CD14-positive monocyte (primary cell): ENCODE results near the gene STYX. TPM values are rescaled to one million over a fixed set of nuclear protein-coding genes. Genes with fewer than 3 reads are reported as not detected.

ENCODE experiments used
- DNase-seq, 3 donors: peaks; one replicate each; pipeline ENCODE4 v3.0.0-alpha.2; 2011 to 2022
- H2AFZ ChIP-seq: 2 replicates; pipeline ENCODE4 v1.6.0; 2012; ENCODE audit warnings: mild to moderate bottlenecking, low read depth, low read length, inconsistent platforms; ENCODE audit not compliant: insufficient read depth, poor library complexity, severe bottlenecking
- H3K27ac ChIP-seq, 2 donors: 1 replicate in 1 of 2; 2 replicates in 1 of 2; pipeline ENCODE4 v1.5.1; 2012 to 2013; ENCODE audit warnings: low read length in 2 of 2, control low read depth in 1 of 2, inconsistent platforms in 1 of 2, low read depth in 1 of 2, mild to moderate bottlenecking in 1 of 2
- H3K27me3 ChIP-seq, 2 donors: one replicate each; pipeline versions ENCODE4 v1.6.0 to v1.6.1; 2011 to 2013; ENCODE audit warnings: low read length in 2 of 2; ENCODE audit not compliant: control insufficient read depth in 2 of 2, insufficient read depth in 2 of 2
- H3K36me3 ChIP-seq, 2 donors: replicated peaks in 1 of 2; 1 replicate in 1 of 2; 2 replicates in 1 of 2; pipeline versions ENCODE4 v1.5.1 to v1.6.1; 2012 to 2013; ENCODE audit warnings: low read length in 2 of 2, control low read depth in 1 of 2, inconsistent platforms in 1 of 2, mild to moderate bottlenecking in 1 of 2; ENCODE audit not compliant: insufficient read depth in 2 of 2, control insufficient read depth in 1 of 2
- H3K4me1 ChIP-seq, 2 donors: 1 replicate in 1 of 2; 2 replicates in 1 of 2; pipeline versions ENCODE4 v1.5.1 to v1.6.1; 2012 to 2013; ENCODE audit warnings: low read length in 2 of 2, control low read depth in 1 of 2, inconsistent platforms in 1 of 2, mild to moderate bottlenecking in 1 of 2, moderate library complexity in 1 of 2; ENCODE audit not compliant: insufficient read depth in 2 of 2, control insufficient read depth in 1 of 2
- H3K4me2 ChIP-seq: replicated peaks from 2 replicates; pipeline ENCODE3; 2012; ENCODE audit warnings: low read length, moderate library complexity, mild to moderate bottlenecking; ENCODE audit not compliant: poor library complexity, severe bottlenecking; ENCODE audit errors: extremely low read depth
- H3K4me3 ChIP-seq, 3 experiments: fragments of 200-600 bp in 1 of 3; sonication (generic) in 1 of 3; replicated peaks in 1 of 3; 1 replicate in 2 of 3; 2 replicates in 1 of 3; pipeline ENCODE4 v1.5.1; 2011 to 2013; ENCODE audit warnings: low read length in 3 of 3, mild to moderate bottlenecking in 3 of 3, control low read depth in 2 of 3, low read depth in 2 of 3, inconsistent platforms in 1 of 3, moderate library complexity in 1 of 3
- H3K79me2 ChIP-seq: 2 replicates; pipeline ENCODE4 v1.6.0; 2012; ENCODE audit warnings: mild to moderate bottlenecking, control low read depth, inconsistent platforms, low read length, moderate library complexity; ENCODE audit not compliant: insufficient read depth
- H3K9ac ChIP-seq: 2 replicates; pipeline ENCODE4 v1.6.0; 2017; ENCODE audit warnings: low read length, mild to moderate bottlenecking; ENCODE audit not compliant: insufficient read depth, poor library complexity, severe bottlenecking
- H3K9me3 ChIP-seq, 2 donors: replicated peaks in 1 of 2; 1 replicate in 1 of 2; 2 replicates in 1 of 2; pipeline versions ENCODE4 v1.5.1 to v1.6.1; 2012 to 2013; ENCODE audit warnings: low read length in 2 of 2, control low read depth in 1 of 2; ENCODE audit not compliant: control insufficient read depth in 1 of 2, insufficient read depth in 1 of 2
- H4K20me1 ChIP-seq: 2 replicates; pipeline ENCODE4 v1.6.0; 2012; ENCODE audit warnings: mild to moderate bottlenecking, low read length, control low read depth, moderate library complexity; ENCODE audit not compliant: insufficient read depth
- H3K27ac Mint-ChIP-seq, 7 donors: one replicate each; pipeline ENCODE4 v1.8.0; 2020; ENCODE audit warnings: mild to moderate bottlenecking in 7 of 7, mixed read lengths in 7 of 7, moderate library complexity in 6 of 7, inconsistent platforms in 2 of 7
- H3K27me3 Mint-ChIP-seq, 3 donors: one replicate each; pipeline ENCODE4 v1.8.0; 2021 to 2022; ENCODE audit warnings: low read depth in 3 of 3, mild to moderate bottlenecking in 3 of 3, mixed read lengths in 3 of 3, moderate library complexity in 3 of 3, inconsistent platforms in 1 of 3
- H3K36me3 Mint-ChIP-seq, 2 donors: one replicate each; pipeline ENCODE4 v1.8.0; 2020; ENCODE audit warnings: mixed read lengths in 2 of 2, inconsistent platforms in 1 of 2, mild to moderate bottlenecking in 1 of 2
- H3K4me1 Mint-ChIP-seq: one replicate; pipeline ENCODE4 v1.8.0; 2020; ENCODE audit warnings: mild to moderate bottlenecking, mixed read lengths
- H3K4me3 Mint-ChIP-seq, 2 donors: one replicate each; pipeline ENCODE4 v1.8.0; 2020; ENCODE audit warnings: mild to moderate bottlenecking in 2 of 2, mixed read lengths in 2 of 2, moderate library complexity in 1 of 2
- H3K9me3 Mint-ChIP-seq, 7 donors: one replicate each; pipeline ENCODE4 v1.8.0; 2020 to 2022; ENCODE audit warnings: mixed read lengths in 7 of 7, mild to moderate bottlenecking in 6 of 7, moderate library complexity in 6 of 7, inconsistent platforms in 2 of 7
- CTCF ChIP-seq: fragments of 200-600 bp; IDR thresholded peaks from one replicate; pipeline ENCODE4 v1.8.0; 2022; ENCODE audit warnings: antibody characterized with exemption, mild to moderate bottlenecking
- WGBS: methylation state at CpG from one replicate; pipeline ENCODE4 v1.1.5; 2013; ENCODE audit warnings: missing lambda C conversion rate; ENCODE audit not compliant: insufficient coverage; 5-methylcytosine and 5-hydroxymethylcytosine counted together
- intact Hi-C, 2 donors: fragments of 100-400 bp; cut with micrococcal nuclease; formaldehyde crosslinking; loops; one replicate each; pipeline versions ENCODE4 v1.15.0 to v1.15.1; 2023
- polyA plus RNA-seq, 3 donors: library from polyadenylated mRNA; depleted of rRNA in 1 of 3; unstranded in 2 of 3; stranded (reverse) in 1 of 3; fragments of 300-500 nt in 2 of 3; fragments of >200 nt in 1 of 3; fragmentation: Illumina TruSeq in 2 of 3; gene quantifications; 1 replicate in 2 of 3; 2 replicates in 1 of 3; pipeline ENCODE4 v1.2.3, GENCODE V29; 2012 to 2021

STYX gene
- polyA plus RNA-seq, 3 donors: 7.3 to 16.7 (median 12.0) TPM

- no peaks in the 10 kb centered on the region for H3K27me3 Mint-ChIP-seq
- no peak for TF ChIP-seq CTCF
- H3K4me3 Mint-ChIP-seq: peak overlapping the region in 1 of 2 donors; percentile 2
- Histone ChIP-seq H3K9ac (no peak overlapping the region), H3K27me3 (no peaks in the 10 kb centered on the region), H2AFZ (no peak overlapping the region), H4K20me1 (peaks cover 57% of the 10 kb centered on the region), H3K9me3 (no peaks in the 10 kb centered on the region), H3K4me3 (peak overlapping the region in 1 of 3 experiments; percentile 9), H3K4me1 (peaks cover 39 to 45% of the 10 kb centered on the region in 2 donors), H3K4me2 (peak overlapping the region; percentile 2), H3K79me2 (peaks cover 80% of the 10 kb centered on the region), H3K36me3 (no peaks in the 10 kb centered on the region), H3K27ac (peak overlapping the region in 1 of 2 donors; percentile 12)
- peak overlapping the region in 5 of 7 donors; percentile 7 to 78 (median 41) for H3K27ac Mint-ChIP-seq
- WGBS: no CpG with 5 or more reads among the region's 5 CpGs
- intact Hi-C loops: loop anchor here in 1 of 2 donors (10.0 kb wide), 1 partner anchor 378 kb away; the partner anchor contains the start of gene PTGER2
- H3K36me3 Mint-ChIP-seq: peaks cover 3 to 6% of the 10 kb centered on the region in 2 donors
- DNase-seq: peak; percentile 47 to 53 (median 52)
- H3K9me3 Mint-ChIP-seq: no peaks in the 10 kb centered on the region
- H3K4me1 Mint-ChIP-seq: peaks cover 49% of the 10 kb centered on the region
These were observed 37.6 kb upstream of the STYX start for GRCh38 chr14:52692248-52692962.

GRCh38 chr14:52693036-52693435 lies 36.9 kb upstream of the STYX start:
- peak overlapping the region in 5 of 7 donors; percentile 16 to 40 (median 33) for H3K27ac Mint-ChIP-seq
- H3K4me3 ChIP-seq: no peak overlapping the region
- 62% methylated on average over 3 of the region's 3 CpGs for whole genome bisulfite sequencing
- no peak overlapping the region for H3K4me2 ChIP-seq
- H3K4me1 ChIP-seq: peaks cover 44 to 51% of the 10 kb centered on the region in 2 donors
- H4K20me1 ChIP-seq: peaks cover 51% of the 10 kb centered on the region
- no peaks in the 10 kb centered on the region for H3K9me3 Mint-ChIP-seq
- H3K4me3 Mint-ChIP-seq: no peak overlapping the region
- H3K79me2 ChIP-seq: peaks cover 74% of the 10 kb centered on the region
- peaks cover 3% of the 10 kb centered on the region in 2 donors for H3K36me3 Mint-ChIP-seq
- H3K27me3 ChIP-seq: no peaks in the 10 kb centered on the region
- H3K27ac ChIP-seq: no peak overlapping the region
- DNase-seq: no peak
- H2AFZ ChIP-seq: no peak overlapping the region
- intact Hi-C loops: loop anchor here in 1 of 2 donors (10.0 kb wide), 1 partner anchor 378 kb away; the partner anchor contains the start of gene PTGER2
- no peaks in the 10 kb centered on the region for H3K27me3 Mint-ChIP-seq
- no peak overlapping the region for H3K9ac ChIP-seq
- H3K4me1 Mint-ChIP-seq: peaks cover 53% of the 10 kb centered on the region
- TF ChIP-seq CTCF: no peak
- no peaks in the 10 kb centered on the region for H3K9me3 ChIP-seq
- H3K36me3 ChIP-seq: no peaks in the 10 kb centered on the region
